Skeletal muscle satellite cell (primary cell): ENCODE data around the gene ACVR2B.

Experiments
- H3K27me3 ChIP-seq: 2 replicates; pipeline ENCODE4 v1.7.0; 2013; ENCODE audit warnings: low read length; ENCODE audit not compliant: control insufficient read depth, insufficient read depth
- H3K36me3 ChIP-seq: 2 replicates; pipeline ENCODE4 v1.7.0; 2013; ENCODE audit warnings: mild to moderate bottlenecking, control low read depth, low read length; ENCODE audit not compliant: insufficient read depth
- H3K4me1 ChIP-seq: 2 replicates; pipeline ENCODE4 v1.7.0; 2013; ENCODE audit warnings: low read length; ENCODE audit not compliant: control insufficient read depth, insufficient read depth
- H3K4me2 ChIP-seq: 2 replicates; pipeline ENCODE4 v1.7.0; 2013; ENCODE audit warnings: mild to moderate bottlenecking, low read length
- H3K4me3 ChIP-seq: 2 replicates; pipeline ENCODE4 v1.7.0; 2013; ENCODE audit warnings: low read length
- H3K9ac ChIP-seq: 2 replicates; pipeline ENCODE4 v1.7.0; 2013; ENCODE audit warnings: mild to moderate bottlenecking, low read depth, low read length, moderate library complexity
- H3K9me3 ChIP-seq: replicated peaks from 2 replicates; pipeline ENCODE4 v1.7.0; 2013; ENCODE audit warnings: mild to moderate bottlenecking, control low read depth, low read length

The ACVR2B gene

DNA sequence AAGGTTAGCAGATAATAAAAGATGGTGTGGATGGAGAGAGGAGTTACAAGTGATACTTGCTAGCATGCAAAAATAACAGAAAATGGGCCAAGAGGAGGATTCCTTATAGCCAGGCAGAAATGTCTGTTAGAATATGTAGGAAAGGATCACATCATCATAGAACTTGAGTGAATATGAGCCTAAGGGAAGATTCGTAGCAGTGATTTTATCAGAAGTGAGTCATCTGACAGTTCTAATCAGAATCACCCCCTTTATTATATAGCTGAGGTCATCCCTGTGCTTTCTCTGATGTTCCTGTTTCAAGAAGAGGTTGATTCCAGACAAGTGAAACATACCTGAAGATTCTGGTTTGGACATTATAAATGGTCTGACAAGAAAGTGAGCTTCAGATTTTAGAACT lies 65.3 kb downstream of the ACVR2B start:
- H3K4me3 ChIP-seq: no peak overlapping the region
- H3K9me3 ChIP-seq: no peaks in the 10 kb centered on the region
- no peak overlapping the region for H3K4me2 ChIP-seq
- H3K27me3 ChIP-seq: no peaks in the 10 kb centered on the region
- H3K4me1 ChIP-seq: peaks cover 4% of the 10 kb centered on the region
- H3K36me3 ChIP-seq: peaks cover 18% of the 10 kb centered on the region
- H3K9ac ChIP-seq: no peak overlapping the region

DNA sequence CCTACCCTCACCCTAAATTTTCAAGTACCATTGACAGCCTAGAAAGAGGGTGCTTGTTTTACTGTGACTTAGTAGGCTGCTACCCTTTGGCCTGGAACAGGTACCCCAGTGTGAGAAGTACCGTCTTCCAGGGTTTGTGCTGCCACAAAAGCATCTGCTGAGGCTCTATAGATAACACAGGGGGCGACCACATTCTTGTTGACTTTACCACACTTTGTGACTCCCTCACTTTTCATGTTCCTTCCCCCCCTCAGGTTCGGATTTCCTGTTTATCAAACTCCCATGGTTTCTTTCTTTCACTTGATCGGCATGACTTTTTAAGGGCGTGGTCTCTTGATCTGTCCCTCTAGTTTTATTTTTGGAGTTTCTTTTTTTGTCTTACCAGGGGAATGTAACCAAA lies 66.0 kb downstream of the ACVR2B start:
- H3K9ac ChIP-seq: no peak overlapping the region
- no peak overlapping the region for H3K4me3 ChIP-seq
- no peaks in the 10 kb centered on the region for H3K9me3 ChIP-seq
- H3K4me2 ChIP-seq: no peak overlapping the region
- H3K36me3 ChIP-seq: peaks cover 20% of the 10 kb centered on the region
- peaks cover 5% of the 10 kb centered on the region for H3K4me1 ChIP-seq
- no peaks in the 10 kb centered on the region for H3K27me3 ChIP-seq

DNA sequence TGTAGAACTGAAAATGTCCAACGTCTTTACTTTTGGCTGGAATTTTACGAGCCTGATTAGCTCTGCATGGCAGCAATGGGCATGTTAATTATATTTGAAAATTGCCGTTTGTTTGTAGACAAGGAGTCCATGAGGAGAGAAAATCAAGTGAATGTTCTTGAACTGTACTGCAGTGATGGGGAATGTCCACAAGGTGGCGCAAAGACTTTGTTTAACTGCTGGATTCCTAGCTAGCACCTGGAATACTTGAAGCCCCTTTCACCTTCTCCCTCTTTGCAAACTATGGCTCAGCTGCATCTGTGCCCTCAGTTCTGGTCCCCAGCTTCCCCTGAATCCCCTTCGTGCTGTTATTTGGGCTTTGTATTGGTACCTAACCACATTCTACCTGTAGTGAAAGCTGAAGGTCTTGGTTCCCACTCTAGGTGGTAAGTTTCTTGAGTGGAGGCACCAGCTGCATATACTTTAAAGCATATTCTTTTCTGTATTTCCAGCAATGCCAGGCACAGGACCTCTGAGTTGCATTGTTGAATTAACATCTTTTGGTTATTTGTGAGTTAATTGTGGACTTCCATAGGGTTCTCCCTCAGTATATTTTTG lies 67.8 kb downstream of the ACVR2B start:
- Histone ChIP-seq H3K9ac (no peak overlapping the region), H3K4me1 (peaks cover 5% of the 10 kb centered on the region), H3K9me3 (no peaks in the 10 kb centered on the region), H3K4me2 (no peak overlapping the region), H3K27me3 (no peaks in the 10 kb centered on the region), H3K4me3 (no peak overlapping the region), H3K36me3 (peaks cover 35% of the 10 kb centered on the region)

DNA sequence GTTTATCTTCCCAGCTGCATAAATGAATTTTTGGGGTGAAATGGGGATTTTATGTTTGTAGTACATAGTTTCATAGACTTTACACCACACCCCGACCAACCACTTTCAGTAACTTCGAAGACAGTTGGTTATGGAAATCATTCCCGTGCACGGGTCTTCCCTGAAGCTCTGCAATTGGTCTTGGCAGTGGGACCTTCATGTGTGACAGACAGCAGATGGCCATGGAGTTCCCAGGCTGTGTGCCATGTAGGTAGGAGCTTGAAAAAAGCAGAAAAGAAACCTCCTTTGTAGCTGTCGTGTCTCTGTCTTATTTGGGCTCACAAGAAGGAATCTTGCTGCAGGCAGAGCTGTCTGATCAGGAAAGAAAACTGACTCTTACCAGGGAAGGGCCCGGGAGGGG lies 68.3 kb downstream of the ACVR2B start:
- Histone ChIP-seq H3K4me2 (no peak overlapping the region), H3K9ac (no peak overlapping the region), H3K4me3 (no peak overlapping the region), H3K36me3 (peaks cover 39% of the 10 kb centered on the region), H3K27me3 (no peaks in the 10 kb centered on the region), H3K4me1 (peaks cover 5% of the 10 kb centered on the region), H3K9me3 (no peaks in the 10 kb centered on the region)

DNA sequence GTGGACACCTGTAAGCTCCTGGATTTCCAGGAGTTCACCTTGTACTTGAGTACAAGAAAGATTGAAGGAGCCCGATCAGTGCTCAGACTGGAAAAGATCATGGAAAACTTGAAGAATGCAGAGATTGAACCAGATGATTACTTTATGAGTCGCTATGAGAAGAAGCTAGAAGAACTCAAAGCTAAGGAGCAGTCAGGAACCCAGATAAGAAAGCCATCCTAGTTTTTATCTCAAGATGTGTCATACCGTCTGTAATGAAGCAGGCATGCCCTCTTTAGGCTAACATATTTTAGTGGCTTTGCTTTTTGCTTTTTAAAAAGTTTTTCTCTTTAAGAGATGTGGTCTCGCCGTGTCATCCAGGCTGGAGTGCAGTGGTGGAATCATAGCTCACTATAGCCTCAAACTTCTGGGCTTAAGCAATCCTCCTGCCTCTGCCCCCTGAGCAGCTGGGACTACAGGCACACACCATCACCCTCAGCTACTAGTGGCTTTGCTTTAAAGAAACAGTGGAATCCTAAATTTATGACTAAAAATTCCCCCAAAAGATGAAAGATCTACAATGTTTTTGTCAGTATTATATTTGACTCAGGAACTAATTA lies 70.5 kb downstream of the ACVR2B start:
- H3K36me3 ChIP-seq: peaks cover 48% of the 10 kb centered on the region
- no peaks in the 10 kb centered on the region for H3K27me3 ChIP-seq
- peaks cover 5% of the 10 kb centered on the region for H3K4me1 ChIP-seq
- no peaks in the 10 kb centered on the region for H3K9me3 ChIP-seq
- H3K9ac ChIP-seq: no peak overlapping the region
- H3K4me2 ChIP-seq: no peak overlapping the region
- H3K4me3 ChIP-seq: no peak overlapping the region

DNA sequence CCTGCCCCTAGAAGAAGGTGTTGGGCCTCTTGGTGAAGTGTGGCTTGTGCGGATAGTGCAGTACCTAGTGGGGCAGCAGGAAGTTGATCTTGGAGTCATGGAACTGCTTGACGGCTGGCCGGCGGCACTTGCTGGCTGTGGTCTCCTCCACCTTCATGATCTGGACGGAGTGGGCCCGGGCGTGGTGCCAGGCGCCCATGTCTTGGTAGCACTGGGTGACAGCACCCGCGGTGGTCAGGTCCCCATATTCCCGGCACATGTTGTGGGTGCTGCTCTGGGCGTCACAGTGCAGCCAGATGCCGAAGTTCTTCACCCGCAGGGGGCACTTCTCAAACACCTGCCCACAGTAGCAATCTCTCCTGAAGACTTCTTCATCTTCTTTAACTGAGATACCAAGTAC lies 73.1 kb downstream of the ACVR2B start:
- Histone ChIP-seq H3K9ac (no peak overlapping the region), H3K9me3 (no peaks in the 10 kb centered on the region), H3K4me3 (no peak overlapping the region), H3K36me3 (peaks cover 52% of the 10 kb centered on the region), H3K27me3 (no peaks in the 10 kb centered on the region), H3K4me2 (no peak overlapping the region), H3K4me1 (peaks cover 5% of the 10 kb centered on the region)

DNA sequence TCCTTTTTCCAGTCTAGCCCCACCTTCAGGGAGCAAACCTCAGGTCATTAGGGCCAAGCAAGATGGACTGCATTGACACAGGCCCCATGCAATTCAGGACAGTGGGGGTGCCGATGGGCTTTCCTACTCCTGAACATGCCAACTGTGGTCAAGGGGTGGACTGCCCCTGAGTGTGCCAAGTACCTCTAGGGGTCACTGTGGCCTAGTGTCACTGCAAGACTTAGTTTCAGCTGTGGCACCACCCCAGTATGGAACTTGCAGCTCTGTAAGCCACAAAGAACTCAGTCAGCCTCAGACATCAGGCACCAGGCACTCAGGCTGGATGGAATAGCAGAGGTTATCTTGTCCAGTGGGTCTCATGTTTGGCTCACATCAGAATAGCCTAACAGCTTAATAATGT lies 74.8 kb downstream of the ACVR2B start:
- Histone ChIP-seq H3K4me2 (no peak overlapping the region), H3K9ac (no peak overlapping the region), H3K27me3 (no peaks in the 10 kb centered on the region), H3K9me3 (no peaks in the 10 kb centered on the region), H3K36me3 (peaks cover 47% of the 10 kb centered on the region), H3K4me1 (peaks cover 5% of the 10 kb centered on the region), H3K4me3 (no peak overlapping the region)

DNA sequence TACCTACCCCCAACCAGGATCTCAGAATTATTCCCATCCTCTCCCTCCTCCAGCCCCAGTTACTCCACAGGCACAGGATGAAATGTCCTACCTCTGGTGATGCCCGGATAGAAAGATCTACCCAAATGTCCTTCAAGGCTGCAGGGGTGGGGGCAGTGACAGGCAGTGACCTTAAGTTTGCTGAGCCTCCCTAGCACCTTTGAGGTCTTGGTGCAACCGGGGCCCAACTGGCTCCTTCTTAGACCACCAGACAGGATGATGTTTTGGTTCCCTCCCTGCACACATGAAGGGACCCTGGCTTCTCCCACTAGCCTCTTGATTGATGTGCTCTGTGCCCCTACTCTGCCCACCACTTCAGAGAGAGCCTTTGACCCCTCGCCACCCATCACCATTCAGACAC lies 78.8 kb downstream of the ACVR2B start:
- Histone ChIP-seq H3K27me3 (no peaks in the 10 kb centered on the region), H3K4me1 (no peaks in the 10 kb centered on the region), H3K4me3 (no peak overlapping the region), H3K36me3 (peaks cover 11% of the 10 kb centered on the region), H3K9ac (no peak overlapping the region), H3K9me3 (no peaks in the 10 kb centered on the region), H3K4me2 (no peak overlapping the region)

DNA sequence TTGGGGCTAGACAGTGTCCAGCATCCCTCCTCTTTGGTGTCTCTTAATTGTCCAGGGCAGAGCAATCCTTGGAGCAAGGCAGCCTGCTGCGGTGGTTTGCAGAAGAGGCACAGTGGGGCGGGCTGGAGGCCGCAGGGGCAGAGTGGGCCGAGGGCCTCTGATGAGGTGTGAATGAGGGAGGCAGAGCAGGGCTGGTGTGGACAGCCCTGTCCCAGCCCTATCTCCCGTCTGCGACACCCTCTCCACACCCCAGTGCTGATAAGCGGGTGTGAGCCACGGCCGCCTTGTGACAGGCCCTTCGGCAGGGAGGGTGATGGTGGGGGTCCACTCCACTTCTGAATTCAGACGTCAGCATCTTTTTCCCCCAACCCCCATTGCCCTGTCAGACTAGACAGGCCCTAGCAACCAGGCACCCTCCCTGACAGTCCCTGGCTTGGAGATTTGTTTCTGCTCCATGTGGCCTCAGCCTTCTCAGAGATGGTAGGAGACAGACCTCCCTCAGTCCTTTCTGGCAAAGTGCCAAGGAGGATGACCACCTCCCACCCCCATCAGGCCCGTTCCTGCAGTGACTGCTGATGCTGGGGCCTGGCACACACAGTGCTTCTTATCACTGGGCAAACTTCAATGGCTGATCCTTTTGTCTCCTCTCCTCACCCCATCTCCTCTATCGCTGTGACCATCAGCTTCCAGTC lies 79.7 kb downstream of the ACVR2B start:
- peaks cover 4% of the 10 kb centered on the region for H3K36me3 ChIP-seq
- no peaks in the 10 kb centered on the region for H3K4me1 ChIP-seq
- no peak overlapping the region for H3K4me3 ChIP-seq
- no peak overlapping the region for H3K4me2 ChIP-seq
- H3K9ac ChIP-seq: no peak overlapping the region
- no peaks in the 10 kb centered on the region for H3K9me3 ChIP-seq
- H3K27me3 ChIP-seq: no peaks in the 10 kb centered on the region

DNA sequence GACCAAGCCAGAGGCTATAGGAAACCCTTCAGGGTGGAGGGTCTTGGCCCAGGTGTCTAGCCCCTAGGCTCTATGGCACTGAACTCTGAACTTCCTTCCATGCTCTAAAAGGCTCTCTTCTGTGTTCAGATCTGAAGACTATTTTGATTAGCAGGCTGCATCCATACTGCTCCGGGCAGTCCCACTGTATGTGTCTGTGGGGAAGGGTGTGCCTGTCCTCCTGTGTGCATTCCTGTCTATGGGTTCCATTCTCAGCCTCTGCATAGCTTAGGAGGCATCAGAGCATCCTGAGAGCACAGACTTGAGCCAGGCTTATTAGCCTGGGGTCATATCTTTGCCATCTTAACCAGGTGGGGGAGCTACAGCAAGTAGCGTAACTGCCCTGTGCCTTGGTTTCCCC lies 80.5 kb downstream of the ACVR2B start:
- Histone ChIP-seq H3K27me3 (no peaks in the 10 kb centered on the region), H3K4me3 (no peak overlapping the region), H3K4me2 (no peak overlapping the region), H3K36me3 (peaks cover 4% of the 10 kb centered on the region), H3K4me1 (peaks cover 7% of the 10 kb centered on the region), H3K9me3 (no peaks in the 10 kb centered on the region), H3K9ac (no peak overlapping the region)

DNA sequence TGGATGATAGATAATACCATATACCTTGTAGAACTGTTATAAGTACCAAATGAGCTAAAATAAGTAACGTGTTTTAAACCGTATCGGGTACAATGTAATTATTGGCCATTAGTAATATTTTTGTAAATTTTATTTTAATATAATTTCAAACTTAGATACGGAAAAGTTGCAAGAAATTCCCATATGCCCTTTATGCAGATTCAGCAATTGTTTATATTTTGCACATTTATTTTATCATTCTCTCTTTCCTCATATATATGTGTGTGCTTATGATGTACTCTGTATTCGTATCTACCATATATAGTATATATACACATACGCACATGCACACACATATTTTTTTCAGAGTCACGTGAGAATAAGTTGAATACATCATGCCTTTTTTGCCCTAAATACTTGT lies 80.9 kb downstream of the ACVR2B start:
- no peak overlapping the region for H3K9ac ChIP-seq
- H3K27me3 ChIP-seq: no peaks in the 10 kb centered on the region
- peaks cover 4% of the 10 kb centered on the region for H3K36me3 ChIP-seq
- H3K4me2 ChIP-seq: no peak overlapping the region
- no peaks in the 10 kb centered on the region for H3K9me3 ChIP-seq
- no peak overlapping the region for H3K4me3 ChIP-seq
- peaks cover 10% of the 10 kb centered on the region for H3K4me1 ChIP-seq

DNA sequence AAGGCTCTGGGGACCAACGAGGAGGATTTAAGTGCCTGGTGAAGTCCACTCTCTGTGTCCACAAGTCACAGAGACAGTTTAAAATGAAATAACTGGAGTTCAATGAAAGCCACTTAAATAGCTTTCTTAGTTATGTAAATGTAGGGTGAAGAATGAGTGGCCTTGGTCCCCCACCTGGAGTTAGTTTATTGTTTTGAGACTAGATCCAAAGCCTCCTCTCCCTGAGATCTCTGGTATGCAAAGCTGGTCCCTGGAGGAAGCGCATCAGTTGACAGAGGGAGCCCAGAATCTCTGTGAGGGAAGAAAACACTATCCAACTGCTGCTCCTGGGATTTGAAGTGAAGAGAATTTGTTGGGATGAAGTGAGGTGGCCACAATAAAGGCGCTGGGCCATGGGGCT lies 83.0 kb downstream of the ACVR2B start:
- Histone ChIP-seq H3K27me3 (no peaks in the 10 kb centered on the region), H3K4me2 (no peak overlapping the region), H3K9me3 (no peaks in the 10 kb centered on the region), H3K4me1 (peaks cover 26% of the 10 kb centered on the region), H3K9ac (no peak overlapping the region), H3K4me3 (no peak overlapping the region), H3K36me3 (no peaks in the 10 kb centered on the region)
